GM18499 (cell line): ENCODE data around the gene C3orf52.

Experiments
- ATAC-seq: cut with Tn5 transposase; IDR thresholded peaks from one replicate; pipeline ENCODE4 v1.9.1; 2021; ENCODE audit warnings: moderate number of reproducible peaks; ENCODE audit not compliant: insufficient read depth, unreplicated experiment

Gene C3orf52

GRCh38 chr3:112116748-112117186, 30.6 kb downstream of the C3orf52 start:
- ATAC-seq: no peak

GRCh38 chr3:112117415-112117814, 31.2 kb downstream of the C3orf52 start:
- ATAC-seq: no peak

GRCh38 chr3:112117841-112118571, 31.8 kb downstream of the C3orf52 start:
- no peak for ATAC-seq

DNA sequence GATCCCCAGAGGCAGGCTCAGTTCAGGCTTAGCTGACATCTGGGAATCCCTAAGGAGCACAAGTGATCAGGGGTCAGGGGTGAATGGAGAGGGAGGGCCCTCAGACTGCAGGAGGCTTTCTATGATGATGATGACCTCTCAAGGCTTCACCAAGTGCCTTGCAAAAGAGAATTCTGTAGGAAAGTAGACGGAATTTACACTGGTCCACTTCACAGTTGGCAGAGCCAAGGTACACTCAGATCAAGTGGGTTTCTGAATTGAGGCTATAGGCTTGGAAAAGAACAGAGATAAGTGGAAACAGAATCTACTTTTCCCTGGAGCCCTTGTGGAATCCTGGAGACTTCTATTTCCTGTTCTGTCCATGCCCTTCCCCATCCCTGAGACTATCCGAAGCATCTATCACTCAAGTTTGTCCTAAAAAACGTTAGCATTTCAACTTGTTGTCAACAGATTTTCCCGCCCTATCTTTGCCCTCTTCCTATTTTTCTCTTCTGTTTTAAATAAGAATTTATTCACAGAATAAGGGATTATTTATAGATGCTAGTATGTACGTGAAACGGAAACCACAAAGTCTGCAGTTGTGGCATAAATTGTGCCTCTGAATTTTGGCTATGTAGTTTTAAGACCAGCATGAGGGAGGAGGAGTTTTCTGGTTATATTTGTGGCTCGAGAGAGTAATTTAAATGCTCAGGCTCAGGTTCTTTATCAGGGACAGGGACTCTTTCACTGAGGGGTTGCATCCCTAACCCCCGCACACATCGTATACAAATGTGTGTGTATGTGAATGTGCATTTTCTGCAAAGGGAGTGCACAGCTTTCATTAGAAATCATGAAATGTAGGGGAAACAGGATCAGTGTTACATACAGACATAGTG, 34.0 kb downstream of the C3orf52 start:
- no peak for ATAC-seq

GRCh38 chr3:112121577-112122547, 35.7 kb downstream of the C3orf52 start:
- ATAC-seq: no peak

- ATAC-seq: no peak
These were observed 36.7 kb downstream of the C3orf52 start for GRCh38 chr3:112122870-112123269.

DNA sequence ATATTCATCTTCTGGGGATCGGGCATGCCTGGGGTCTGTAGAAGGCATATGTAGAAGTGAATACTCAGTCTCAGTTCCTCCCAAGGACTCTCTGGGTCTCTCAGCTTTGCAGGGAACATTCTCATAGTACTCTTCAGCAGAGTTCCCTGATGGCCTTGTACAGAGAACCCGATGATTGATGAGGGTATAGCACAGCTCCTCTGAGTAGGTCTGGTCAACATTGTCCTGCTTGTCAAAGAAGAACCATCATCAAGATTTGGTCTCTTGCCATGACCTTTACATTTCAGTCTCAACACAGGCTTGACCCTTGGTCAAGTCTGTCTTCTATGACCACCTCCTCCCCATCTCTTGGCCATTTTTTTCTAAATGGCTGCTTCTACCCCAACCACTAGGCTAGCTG, 37.4 kb downstream of the C3orf52 start:
- ATAC-seq: no peak

- ATAC-seq: no peak
These were observed 38.9 kb downstream of the C3orf52 start for GRCh38 chr3:112124907-112125607.

- ATAC-seq: no peak
These were observed 40.3 kb downstream of the C3orf52 start for GRCh38 chr3:112126511-112126911.

- no peak for ATAC-seq
These were observed 41.6 kb downstream of the C3orf52 start for GRCh38 chr3:112127522-112128494.

GRCh38 chr3:112128843-112129727, 42.9 kb downstream of the C3orf52 start:
- peak; percentile 46 for ATAC-seq

DNA sequence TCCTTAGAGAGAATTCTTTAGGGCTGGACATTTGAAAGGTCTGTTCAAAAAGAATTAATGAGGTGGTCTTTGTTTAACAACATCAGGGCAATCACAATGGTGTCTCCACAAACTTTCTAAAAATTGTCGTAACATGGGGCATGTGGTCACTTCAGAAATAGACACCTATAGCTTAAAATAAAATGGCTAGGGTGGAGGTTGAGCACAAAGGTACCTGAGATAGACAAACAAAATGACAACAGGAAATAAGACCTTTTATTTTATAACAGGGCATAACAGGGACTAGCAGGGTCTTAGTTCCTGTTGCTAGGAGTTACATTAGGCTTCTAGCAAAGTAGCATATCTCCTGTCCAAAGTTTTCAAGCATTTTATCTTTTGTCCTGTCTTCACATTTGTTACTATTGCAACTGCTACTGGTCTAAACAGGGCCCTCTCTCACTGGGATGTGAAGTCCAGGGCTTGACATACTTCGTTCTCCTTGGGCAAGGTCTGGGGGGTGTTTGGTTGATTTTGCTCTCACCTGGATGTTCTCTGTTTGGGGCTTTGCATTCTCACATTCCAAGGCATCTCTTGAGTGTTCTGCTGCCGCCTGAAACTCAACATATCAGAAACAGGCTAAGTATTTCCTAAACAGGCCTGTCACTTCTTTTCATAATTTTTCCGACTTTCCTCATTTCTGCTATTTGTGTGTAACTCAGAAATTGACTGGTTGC, 43.9 kb downstream of the C3orf52 start:
- ATAC-seq: no peak

- ATAC-seq: no peak
These were observed 44.4 kb downstream of the C3orf52 start for GRCh38 chr3:112130638-112130993.

DNA sequence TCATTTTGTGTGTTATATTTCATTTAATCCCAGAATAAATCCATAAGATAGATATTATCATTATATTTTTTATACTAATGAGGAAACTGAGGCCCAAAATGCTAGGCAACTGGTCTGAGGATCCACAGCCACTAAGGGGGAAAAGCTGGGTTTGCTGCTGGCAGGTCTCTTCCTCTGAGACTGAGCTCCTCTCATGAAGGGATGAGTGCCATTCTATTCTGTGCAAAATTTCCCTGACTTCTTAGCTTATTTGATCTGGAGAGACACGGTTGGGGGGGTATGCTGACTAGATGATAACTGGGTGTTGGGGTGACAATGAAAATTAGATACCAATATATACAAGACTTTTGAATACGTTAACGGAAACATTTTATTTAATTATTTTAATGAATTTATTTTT, 44.9 kb downstream of the C3orf52 start:
- no peak for ATAC-seq

GRCh38 chr3:112132088-112132487, 45.9 kb downstream of the C3orf52 start:
- ATAC-seq: no peak

- ATAC-seq: no peak
These were observed 46.4 kb downstream of the C3orf52 start for GRCh38 chr3:112132554-112132953.

DNA sequence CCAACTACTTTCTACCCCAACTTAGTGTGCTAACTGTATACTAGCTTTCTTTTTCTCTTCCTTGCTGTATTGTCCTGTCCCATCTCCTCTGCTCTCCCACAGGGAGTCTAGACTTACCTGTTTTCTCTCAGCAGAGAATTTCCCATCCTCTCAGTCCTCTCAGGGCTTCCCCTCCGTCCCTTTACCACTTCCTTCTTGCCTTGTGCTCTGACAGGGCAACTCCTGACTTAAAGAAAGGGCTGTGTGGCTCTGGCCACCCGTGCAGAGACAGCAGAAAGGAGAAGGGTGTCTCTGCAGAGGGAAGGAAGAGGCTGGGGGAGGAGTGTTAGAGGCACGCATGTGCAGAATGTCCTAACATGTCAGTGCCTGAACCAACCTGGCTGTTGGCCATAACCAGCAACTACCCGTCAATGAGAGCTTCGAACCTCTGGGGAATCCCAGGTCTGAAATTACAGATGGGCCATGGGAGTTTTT, 46.8 kb downstream of the C3orf52 start, which contains the start of gene GCSAM:
Gene GCSAM (minus strand): TSS at position 274 of the 474 bp plus-strand sequence. CDS start 128 bp downstream, at position 146.
- peak; percentile 59 for ATAC-seq
